Loucy (cell line): ENCODE results near the gene PLAAT2.
A peak's percentile ranks its signal among the peaks of the same experiment; 100 is the strongest.

Source experiments
- EZH2phosphoT487 ChIP-seq: fragments of 200-600 bp; IDR thresholded peaks from 2 replicates; pipeline ENCODE4 v1.6.1; 2018; ENCODE audit warnings: antibody characterized with exemption, mild to moderate bottlenecking, moderate library complexity, borderline replicate concordance
- TF ChIP-seq, protein P1 (sequence below): fragments of 200-600 bp; sonication (generic); conservative IDR thresholded peaks from 2 replicates; pipeline ENCODE4 v1.5.1; 2014; ENCODE audit warnings: mild to moderate bottlenecking, antibody characterized with exemption, low read length

DNA sequence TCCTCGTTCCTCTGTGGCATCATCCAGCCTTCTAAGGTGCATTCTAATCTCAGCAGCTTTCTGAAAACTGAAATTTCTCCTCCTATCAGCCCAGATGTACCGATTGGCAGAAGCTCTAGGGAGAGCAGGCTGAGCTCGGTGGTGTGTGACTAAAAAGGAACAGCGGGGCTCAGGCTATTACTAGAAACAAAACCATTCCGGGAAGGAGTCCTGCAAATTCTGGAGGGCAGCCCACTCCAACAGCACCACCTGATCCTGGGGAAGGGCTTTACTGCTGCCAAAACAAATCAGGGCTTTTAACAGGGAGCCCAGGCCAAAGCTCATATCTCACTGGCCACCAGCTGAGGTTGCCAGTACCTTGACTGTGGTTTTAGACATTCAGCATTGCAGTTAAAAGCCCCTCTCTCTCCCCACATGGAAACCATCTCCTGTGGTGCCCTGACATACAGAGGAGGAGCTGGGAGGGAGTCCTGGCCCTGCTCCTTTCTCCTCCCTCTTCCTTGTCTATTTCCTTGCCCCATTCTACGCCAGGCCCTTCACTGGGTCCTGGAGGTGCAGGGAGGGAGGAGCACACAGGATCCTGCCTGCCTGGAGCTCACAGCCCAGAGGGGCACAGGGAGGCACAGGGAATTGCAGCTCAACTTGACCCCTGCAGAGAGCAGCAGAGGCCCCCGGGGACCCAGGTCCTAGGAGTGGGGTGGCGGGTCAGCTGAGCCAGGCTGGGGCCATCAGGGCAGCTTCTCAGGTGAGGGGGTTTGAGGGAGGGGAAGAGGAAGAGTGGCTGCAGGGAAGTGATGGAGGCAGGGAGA lies 25.7 kb downstream of the PLAAT2 start:
- TF ChIP-seq, protein P1, sequence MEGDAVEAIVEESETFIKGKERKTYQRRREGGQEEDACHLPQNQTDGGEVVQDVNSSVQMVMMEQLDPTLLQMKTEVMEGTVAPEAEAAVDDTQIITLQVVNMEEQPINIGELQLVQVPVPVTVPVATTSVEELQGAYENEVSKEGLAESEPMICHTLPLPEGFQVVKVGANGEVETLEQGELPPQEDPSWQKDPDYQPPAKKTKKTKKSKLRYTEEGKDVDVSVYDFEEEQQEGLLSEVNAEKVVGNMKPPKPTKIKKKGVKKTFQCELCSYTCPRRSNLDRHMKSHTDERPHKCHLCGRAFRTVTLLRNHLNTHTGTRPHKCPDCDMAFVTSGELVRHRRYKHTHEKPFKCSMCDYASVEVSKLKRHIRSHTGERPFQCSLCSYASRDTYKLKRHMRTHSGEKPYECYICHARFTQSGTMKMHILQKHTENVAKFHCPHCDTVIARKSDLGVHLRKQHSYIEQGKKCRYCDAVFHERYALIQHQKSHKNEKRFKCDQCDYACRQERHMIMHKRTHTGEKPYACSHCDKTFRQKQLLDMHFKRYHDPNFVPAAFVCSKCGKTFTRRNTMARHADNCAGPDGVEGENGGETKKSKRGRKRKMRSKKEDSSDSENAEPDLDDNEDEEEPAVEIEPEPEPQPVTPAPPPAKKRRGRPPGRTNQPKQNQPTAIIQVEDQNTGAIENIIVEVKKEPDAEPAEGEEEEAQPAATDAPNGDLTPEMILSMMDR: 0 out of 2 replicates have a peak, but pooled peaks have one; percentile 34
- no peak for TF ChIP-seq EZH2phosphoT487
